Measurements from ENCODE around the gene PRKD2. TPM values are rescaled to one million over a fixed set of nuclear protein-coding genes. Genes with fewer than 3 reads are reported as not detected.

Gene PRKD2
- total and polyA plus RNA-seq, 2 of the 8 experiments (the other 6 are each of a cell fraction or from before 2014, with no cell fraction given): 24.4 to 63.8 TPM

GRCh38 chr19:46665072-46665471 lies 51.8 kb downstream of the PRKD2 start (continued):
- TF ChIP-seq CHD7 (IDR thresholded peaks at IDR 0.05; ENCODE audit: insufficient replicate concordance, low read length): no peak
- no peak for TF ChIP-seq NRF1 (IDR thresholded peaks at IDR 0.05; ENCODE audit: low read depth, low read length)
- TF ChIP-seq CBX8 (IDR thresholded peaks at IDR 0.05; ENCODE audit: borderline replicate concordance, low read depth, low read length): no peak
- no peak for TF ChIP-seq EGR1 (IDR thresholded peaks at IDR 0.05; ENCODE audit: borderline replicate concordance, low read depth, low read length)
- TF ChIP-seq EP300 (IDR thresholded peaks at IDR 0.05; ENCODE audit: borderline replicate concordance in 1 of 2, low read depth in 2 of 2, low read length in 2 of 2): no peak
- no peak for TF ChIP-seq MAFK (IDR thresholded peaks at IDR 0.05; ENCODE audit: low read depth, low read length)
- no peak for TF ChIP-seq SP4 (IDR thresholded peaks at IDR 0.05; ENCODE audit: low read length)
- no peak for TF ChIP-seq SRF (IDR thresholded peaks at IDR 0.05; ENCODE audit: low read depth, low read length)
- no peak for TF ChIP-seq RNF2 (IDR thresholded peaks at IDR 0.05; ENCODE audit: borderline replicate concordance, low read depth, low read length, missing control alignments, poor library complexity, severe bottlenecking)
- no peak for TF ChIP-seq BCL11A (IDR thresholded peaks at IDR 0.05; ENCODE audit: low read depth in 2 of 2, low read length in 2 of 2)
- no peak for TF ChIP-seq POLR2AphosphoS5 (IDR thresholded peaks at IDR 0.05; ENCODE audit: low read depth, low read length)

Measured in H1 (cell line).